Vagina (tissue), 2 donors: ENCODE measurements around the gene GADD45B.

Experiments used
- POLR2A ChIP-seq, 2 donors: fragments of 450-650 bp; IDR thresholded peaks; one replicate each; pipeline ENCODE4 v1.6.1; 2017; ENCODE audit warnings: antibody characterized with exemption in 2 of 2, mild to moderate bottlenecking in 2 of 2, moderate library complexity in 2 of 2
- POLR2AphosphoS5 ChIP-seq, 2 donors: sonication (generic); formaldehyde crosslinking; IDR thresholded peaks; one replicate each; pipeline ENCODE4 v1.9.0; 2017; ENCODE audit warnings: antibody characterized with exemption in 2 of 2, mild to moderate bottlenecking in 2 of 2, low read depth in 1 of 2; ENCODE audit not compliant: insufficient read depth in 1 of 2
- TF ChIP-seq, protein P1 (sequence below), 3 experiments: fragments of 450-650 bp in 2 of 3; fragments of 200-600 bp in 1 of 3; sonication (generic) in 1 of 3; IDR thresholded peaks; one replicate each; pipeline ENCODE4 v1.5.1; 2017 to 2019; ENCODE audit warnings: antibody characterized with exemption in 3 of 3, mild to moderate bottlenecking in 2 of 3, moderate library complexity in 2 of 3

DNA sequence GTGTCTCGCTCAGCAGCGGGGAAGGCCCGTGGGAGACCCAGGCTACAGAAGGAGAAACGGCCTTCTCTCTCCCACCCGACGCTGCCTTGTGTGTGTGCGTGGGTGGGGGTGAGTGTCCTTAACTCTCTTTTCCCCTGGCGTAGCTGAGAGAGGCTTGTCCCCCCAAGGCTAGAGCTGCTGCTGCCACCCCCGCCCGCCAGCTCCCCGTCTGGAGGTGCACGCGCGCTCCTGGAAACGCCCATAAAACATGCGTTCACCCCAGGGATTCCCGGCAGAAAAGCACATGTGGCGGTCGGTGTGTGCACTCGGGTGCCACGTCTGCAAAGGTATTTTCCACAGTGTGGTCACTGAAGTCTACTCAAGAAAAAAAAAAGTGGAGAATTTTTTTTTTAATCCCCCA is 36.1 kb downstream of the GADD45B start:
- TF ChIP-seq, protein P1, sequence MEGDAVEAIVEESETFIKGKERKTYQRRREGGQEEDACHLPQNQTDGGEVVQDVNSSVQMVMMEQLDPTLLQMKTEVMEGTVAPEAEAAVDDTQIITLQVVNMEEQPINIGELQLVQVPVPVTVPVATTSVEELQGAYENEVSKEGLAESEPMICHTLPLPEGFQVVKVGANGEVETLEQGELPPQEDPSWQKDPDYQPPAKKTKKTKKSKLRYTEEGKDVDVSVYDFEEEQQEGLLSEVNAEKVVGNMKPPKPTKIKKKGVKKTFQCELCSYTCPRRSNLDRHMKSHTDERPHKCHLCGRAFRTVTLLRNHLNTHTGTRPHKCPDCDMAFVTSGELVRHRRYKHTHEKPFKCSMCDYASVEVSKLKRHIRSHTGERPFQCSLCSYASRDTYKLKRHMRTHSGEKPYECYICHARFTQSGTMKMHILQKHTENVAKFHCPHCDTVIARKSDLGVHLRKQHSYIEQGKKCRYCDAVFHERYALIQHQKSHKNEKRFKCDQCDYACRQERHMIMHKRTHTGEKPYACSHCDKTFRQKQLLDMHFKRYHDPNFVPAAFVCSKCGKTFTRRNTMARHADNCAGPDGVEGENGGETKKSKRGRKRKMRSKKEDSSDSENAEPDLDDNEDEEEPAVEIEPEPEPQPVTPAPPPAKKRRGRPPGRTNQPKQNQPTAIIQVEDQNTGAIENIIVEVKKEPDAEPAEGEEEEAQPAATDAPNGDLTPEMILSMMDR (IDR thresholded peaks at IDR 0.05): no peak
- TF ChIP-seq POLR2AphosphoS5 (IDR thresholded peaks at IDR 0.05; ENCODE audit: insufficient read depth in 1 of 2, low read depth in 1 of 2) (no peak), POLR2A (IDR thresholded peaks at IDR 0.05) (no peak)
